Cardiac muscle cell (in vitro differentiated cells and primary cell): Measurements from ENCODE around the gene KANSL1. TPM values are rescaled to one million over a fixed set of nuclear protein-coding genes. Genes with fewer than 3 reads are reported as not detected.

Experiments
- DNase-seq, 2 donors: peaks; one replicate each; pipeline versions ENCODE4 v3.0.0 to v3.0.0-alpha.2; 2010 to 2017; ENCODE audit warnings: low read depth in 1 of 2, low spot score in 1 of 2
- H3K27ac ChIP-seq: fragments of 200-600 bp; sonication (generic); 2 replicates; pipeline ENCODE4 v1.5.1; 2016
- H3K27me3 ChIP-seq: fragments of 200-600 bp; sonication (generic); 2 replicates; pipeline ENCODE4 v1.6.0; 2016; ENCODE audit warnings: control low read depth
- H3K36me3 ChIP-seq: fragments of 200-600 bp; sonication (generic); 2 replicates; pipeline ENCODE4 v1.5.1; 2016; ENCODE audit warnings: control low read depth
- H3K4me1 ChIP-seq: fragments of 200-600 bp; sonication (generic); 2 replicates; pipeline ENCODE4 v1.8.1; 2017; ENCODE audit warnings: low read depth, mild to moderate bottlenecking, mixed run types
- H3K4me3 ChIP-seq: fragments of 200-600 bp; sonication (generic); 2 replicates; pipeline ENCODE4 v1.5.1; 2016; ENCODE audit warnings: mild to moderate bottlenecking
- H3K9me3 ChIP-seq: fragments of 200-600 bp; sonication (generic); 2 replicates; pipeline ENCODE4 v1.5.1; 2017; ENCODE audit warnings: low read depth, mild to moderate bottlenecking, control low read depth
- CTCF ChIP-seq: IDR thresholded peaks from 2 replicates; pipeline ENCODE4 v1.5.1; 2012; ENCODE audit warnings: low read depth, mild to moderate bottlenecking, low read length
- polyA plus RNA-seq: library from polyadenylated mRNA; unstranded; fragments of >200 nt; fragmentation: Nextera tagmentation; extraction: Ambion mirVana; gene quantifications from 2 replicates; pipeline ENCODE4 v1.2.1, GENCODE V29; 2016
- total RNA-seq: library from RNA; depleted of rRNA; stranded (reverse); fragments of >200 nt; gene quantifications from 2 replicates; pipeline ENCODE4 v1.2.3, GENCODE V29; 2016

Gene KANSL1
- total and polyA plus RNA-seq, 2 experiments from 2014 or later: 52.6 to 109 TPM

- TF ChIP-seq CTCF: no peak
- H3K36me3 ChIP-seq: peaks cover 61% of the 10 kb centered on the region
- peak overlapping the region; percentile 23 for H3K27ac ChIP-seq
- no peaks in the 10 kb centered on the region for H3K27me3 ChIP-seq
- no peaks in the 10 kb centered on the region for H3K4me1 ChIP-seq
- no peaks in the 10 kb centered on the region for H3K9me3 ChIP-seq
- DNase-seq: no peak
- no peak overlapping the region for H3K4me3 ChIP-seq
These were observed 161.3 kb downstream of the KANSL1 start for GRCh38 chr17:46031920-46032319.

GRCh38 chr17:46031440-46031839, 161.8 kb downstream of the KANSL1 start:
- peak overlapping the region; percentile 23 for H3K27ac ChIP-seq
- no peak for TF ChIP-seq CTCF
- H3K9me3 ChIP-seq: no peaks in the 10 kb centered on the region
- no peak for DNase-seq
- no peaks in the 10 kb centered on the region for H3K27me3 ChIP-seq
- H3K36me3 ChIP-seq: peaks cover 57% of the 10 kb centered on the region
- H3K4me1 ChIP-seq: no peaks in the 10 kb centered on the region
- no peak overlapping the region for H3K4me3 ChIP-seq

GRCh38 chr17:46030752-46031151, 162.5 kb downstream of the KANSL1 start:
- Histone ChIP-seq H3K9me3 (no peaks in the 10 kb centered on the region), H3K4me3 (no peak overlapping the region), H3K36me3 (peaks cover 52% of the 10 kb centered on the region), H3K4me1 (no peaks in the 10 kb centered on the region), H3K27me3 (no peaks in the 10 kb centered on the region), H3K27ac (no peak overlapping the region)
- DNase-seq: no peak
- no peak for TF ChIP-seq CTCF

- Histone ChIP-seq H3K27ac (peak overlapping the region; percentile 43), H3K36me3 (peaks cover 41% of the 10 kb centered on the region), H3K9me3 (no peaks in the 10 kb centered on the region), H3K4me1 (no peaks in the 10 kb centered on the region), H3K27me3 (no peaks in the 10 kb centered on the region), H3K4me3 (no peak overlapping the region)
- no peak for DNase-seq
- TF ChIP-seq CTCF: no peak
These were observed 163.6 kb downstream of the KANSL1 start for GRCh38 chr17:46029627-46030026.

- Histone ChIP-seq H3K27ac (peak overlapping the region; percentile 43), H3K9me3 (no peaks in the 10 kb centered on the region), H3K27me3 (no peaks in the 10 kb centered on the region), H3K36me3 (peaks cover 36% of the 10 kb centered on the region), H3K4me3 (no peak overlapping the region), H3K4me1 (no peaks in the 10 kb centered on the region)
- DNase-seq: no peak
- TF ChIP-seq CTCF: no peak
These were observed 164.2 kb downstream of the KANSL1 start for GRCh38 chr17:46028981-46029565.

- no peak for DNase-seq
- Histone ChIP-seq H3K4me3 (no peak overlapping the region), H3K27ac (peak overlapping the region; percentile 40), H3K36me3 (peaks cover 29% of the 10 kb centered on the region), H3K27me3 (no peaks in the 10 kb centered on the region), H3K4me1 (no peaks in the 10 kb centered on the region), H3K9me3 (no peaks in the 10 kb centered on the region)
- TF ChIP-seq CTCF: no peak
These were observed 164.9 kb downstream of the KANSL1 start for GRCh38 chr17:46028374-46028773.
